Prostate gland (tissue), 2 donors: ENCODE results near the gene SGCA.

Source experiments
- CTCF ChIP-seq, 4 experiments: fragments of 200-600 bp in 2 of 4; fragments of 450-650 bp in 2 of 4; sonication (generic) in 2 of 4; IDR thresholded peaks; 1 replicate in 3 of 4; 2 replicates in 1 of 4; pipeline ENCODE4 v1.5.1; 2016 to 2019; ENCODE audit warnings: antibody characterized with exemption in 4 of 4, mild to moderate bottlenecking in 2 of 4, moderate library complexity in 2 of 4
- POLR2A ChIP-seq: fragments of 450-650 bp; IDR thresholded peaks from one replicate; pipeline ENCODE4 v1.6.1; 2016; ENCODE audit warnings: antibody characterized with exemption, mild to moderate bottlenecking
- POLR2AphosphoS5 ChIP-seq: sonication (generic); formaldehyde crosslinking; IDR thresholded peaks from one replicate; pipeline ENCODE4 v1.6.1; 2017; ENCODE audit warnings: antibody characterized with exemption

GRCh38 chr17:50169881-50170459 is 4.2 kb downstream of the SGCA start:
- TF ChIP-seq POLR2A (no peak), CTCF (IDR thresholded peaks at IDR 0.05) (no peak), POLR2AphosphoS5 (no peak)
